Astrocyte (in vitro differentiated cells and primary cell): ENCODE measurements around the gene TLE1. TPM values are rescaled to one million over a fixed set of nuclear protein-coding genes. Genes with fewer than 3 reads are reported as not detected.

Experiments
- DNase-seq: peaks from one replicate; pipeline ENCODE4 v3.0.0-alpha.2; 2010; ENCODE audit warnings: low read depth
- FAIRE-seq: peaks from 2 replicates; lab custom pipeline; 2011; peaks lifted over from hg19 to GRCh38; lab: Jason Lieb, UNC
- H2AFZ ChIP-seq: 2 replicates; pipeline ENCODE4 v1.6.0; 2012; ENCODE audit warnings: low read depth, low read length, inconsistent platforms
- H3K27ac ChIP-seq: 2 replicates; pipeline ENCODE4 v1.5.1; 2011; ENCODE audit warnings: low read depth, low read length, inconsistent platforms
- H3K27me3 ChIP-seq: 2 replicates; pipeline ENCODE4 v1.6.0; 2011; ENCODE audit warnings: low read length, inconsistent platforms; ENCODE audit not compliant: insufficient read depth
- H3K36me3 ChIP-seq: 2 replicates; pipeline ENCODE4 v1.5.1; 2011; ENCODE audit warnings: low read length, inconsistent platforms; ENCODE audit not compliant: insufficient read depth
- H3K4me1 ChIP-seq: 2 replicates; pipeline ENCODE4 v1.5.1; 2011; ENCODE audit warnings: low read length, inconsistent platforms; ENCODE audit not compliant: insufficient read depth
- H3K4me2 ChIP-seq: 2 replicates; pipeline ENCODE4 v1.6.0; 2012; ENCODE audit warnings: low read length, inconsistent platforms
- H3K4me3 ChIP-seq: 2 replicates; pipeline ENCODE4 v1.5.1; 2011; ENCODE audit warnings: low read depth, mild to moderate bottlenecking, low read length, inconsistent platforms; ENCODE audit not compliant: insufficient read depth
- H3K79me2 ChIP-seq: 2 replicates; pipeline ENCODE4 v1.6.0; 2012; ENCODE audit warnings: mild to moderate bottlenecking, low read length, inconsistent platforms; ENCODE audit not compliant: insufficient read depth
- H3K9ac ChIP-seq: 2 replicates; pipeline ENCODE4 v1.6.0; 2012; ENCODE audit warnings: mild to moderate bottlenecking, low read length, inconsistent platforms
- H3K9me3 ChIP-seq: 2 replicates; pipeline ENCODE4 v1.5.1; 2012; ENCODE audit warnings: low read depth, mild to moderate bottlenecking, low read length, inconsistent platforms; ENCODE audit not compliant: insufficient read depth
- H4K20me1 ChIP-seq: 2 replicates; pipeline ENCODE4 v1.6.0; 2012; ENCODE audit warnings: low read length, inconsistent platforms; ENCODE audit not compliant: insufficient read depth
- H3K27ac Mint-ChIP-seq: one replicate; pipeline ENCODE4 v1.8.0; 2021; ENCODE audit warnings: mild to moderate bottlenecking, mixed read lengths; ENCODE audit not compliant: unreplicated experiment
- H3K27me3 Mint-ChIP-seq: one replicate; pipeline ENCODE4 v1.8.0; 2021; ENCODE audit warnings: low read depth, mixed read lengths; ENCODE audit not compliant: unreplicated experiment
- H3K36me3 Mint-ChIP-seq: one replicate; pipeline ENCODE4 v1.8.0; 2021; ENCODE audit warnings: low read depth, mixed read lengths; ENCODE audit not compliant: unreplicated experiment
- H3K4me1 Mint-ChIP-seq: one replicate; pipeline ENCODE4 v1.8.0; 2021; ENCODE audit warnings: low read depth, mixed read lengths; ENCODE audit not compliant: unreplicated experiment
- H3K4me3 Mint-ChIP-seq: one replicate; pipeline ENCODE4 v1.8.0; 2021; ENCODE audit warnings: mild to moderate bottlenecking, moderate library complexity, mixed read lengths; ENCODE audit not compliant: unreplicated experiment
- H3K9me3 Mint-ChIP-seq: one replicate; pipeline ENCODE4 v1.8.0; 2021; ENCODE audit warnings: mild to moderate bottlenecking, mixed read lengths; ENCODE audit not compliant: unreplicated experiment
- CTCF ChIP-seq: IDR thresholded peaks from 2 replicates; pipeline ENCODE4 v1.5.1; 2011; ENCODE audit warnings: low read depth, mild to moderate bottlenecking, inconsistent platforms, low read length, moderate library complexity; ENCODE audit not compliant: insufficient read depth
- EZH2 ChIP-seq: IDR thresholded peaks from 2 replicates; pipeline ENCODE4 v1.6.1; 2012; ENCODE audit warnings: mild to moderate bottlenecking, low read length, inconsistent platforms; ENCODE audit not compliant: insufficient read depth
- total RNA-seq: library from RNA; stranded (reverse); gene quantifications from 2 replicates; pipeline ENCODE4 v1.2.1, GENCODE V29; 2021

TLE1 gene
- total RNA-seq, 1 donor from 2014 or later = 29.6 TPM

- Histone ChIP-seq H3K4me2 (no peak overlapping the region), H3K9me3 (no peaks in the 10 kb centered on the region), H3K4me3 (no peak overlapping the region), H3K4me1 (peaks cover 10% of the 10 kb centered on the region), H4K20me1 (no peaks in the 10 kb centered on the region), H3K9ac (no peak overlapping the region), H3K27ac (no peak overlapping the region), H2AFZ (no peak overlapping the region), H3K27me3 (no peaks in the 10 kb centered on the region), H3K36me3 (no peaks in the 10 kb centered on the region), H3K79me2 (no peaks in the 10 kb centered on the region)
- no peaks in the 10 kb centered on the region for H3K27me3 Mint-ChIP-seq
- FAIRE-seq = no peak
- H3K4me3 Mint-ChIP-seq = no peak overlapping the region
- DNase-seq = peak; percentile 44
- H3K27ac Mint-ChIP-seq = peak overlapping the region; percentile 0
- H3K4me1 Mint-ChIP-seq = peaks cover 14% of the 10 kb centered on the region
- H3K36me3 Mint-ChIP-seq = no peaks in the 10 kb centered on the region
- TF ChIP-seq EZH2 (no peak), CTCF (no peak)
- no peaks in the 10 kb centered on the region for H3K9me3 Mint-ChIP-seq
These were observed 62.8 kb downstream of the TLE1 start for GRCh38 chr9:81626511-81626910.

- DNase-seq = no peak
These were observed 63.4 kb downstream of the TLE1 start for GRCh38 chr9:81625969-81626368.

More at GRCh38 chr9:81625969-81626368, 63.4 kb downstream of the TLE1 start:
- Mint-ChIP-seq H3K27me3 (no peaks in the 10 kb centered on the region), H3K9me3 (no peaks in the 10 kb centered on the region), H3K4me3 (no peak overlapping the region), H3K27ac (peak overlapping the region; percentile 0), H3K4me1 (peaks cover 17% of the 10 kb centered on the region), H3K36me3 (no peaks in the 10 kb centered on the region)
- Histone ChIP-seq H3K27me3 (no peaks in the 10 kb centered on the region), H3K27ac (no peak overlapping the region), H3K4me1 (peaks cover 10% of the 10 kb centered on the region), H3K4me3 (no peak overlapping the region), H3K4me2 (no peak overlapping the region), H3K79me2 (no peaks in the 10 kb centered on the region), H3K9me3 (no peaks in the 10 kb centered on the region), H4K20me1 (no peaks in the 10 kb centered on the region), H2AFZ (no peak overlapping the region), H3K9ac (no peak overlapping the region), H3K36me3 (peaks cover 2% of the 10 kb centered on the region)
- FAIRE-seq = no peak
- TF ChIP-seq CTCF (no peak), EZH2 (no peak)
